ENCODE measurements around the gene CDKAL1.

DNA sequence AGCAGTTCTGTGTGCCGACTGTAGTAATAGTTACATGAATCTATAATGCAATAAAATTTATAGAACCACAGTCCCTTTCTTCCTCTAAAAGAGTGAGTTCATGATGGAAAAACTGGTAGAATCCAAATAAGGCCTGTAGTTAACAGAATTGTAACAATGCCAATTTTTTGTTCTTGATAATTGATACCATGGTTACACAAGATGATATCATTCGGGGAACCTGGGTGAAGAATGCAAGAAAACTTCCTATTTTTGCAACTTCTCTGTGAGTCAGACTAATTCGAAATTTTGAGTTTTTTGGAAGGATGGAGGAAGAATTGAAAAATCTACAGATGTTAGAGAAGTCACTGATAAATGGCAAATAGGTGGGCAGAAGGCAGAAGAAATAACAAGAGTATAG is 381.8 kb downstream of the CDKAL1 start:
- TF ChIP-seq, protein P1, sequence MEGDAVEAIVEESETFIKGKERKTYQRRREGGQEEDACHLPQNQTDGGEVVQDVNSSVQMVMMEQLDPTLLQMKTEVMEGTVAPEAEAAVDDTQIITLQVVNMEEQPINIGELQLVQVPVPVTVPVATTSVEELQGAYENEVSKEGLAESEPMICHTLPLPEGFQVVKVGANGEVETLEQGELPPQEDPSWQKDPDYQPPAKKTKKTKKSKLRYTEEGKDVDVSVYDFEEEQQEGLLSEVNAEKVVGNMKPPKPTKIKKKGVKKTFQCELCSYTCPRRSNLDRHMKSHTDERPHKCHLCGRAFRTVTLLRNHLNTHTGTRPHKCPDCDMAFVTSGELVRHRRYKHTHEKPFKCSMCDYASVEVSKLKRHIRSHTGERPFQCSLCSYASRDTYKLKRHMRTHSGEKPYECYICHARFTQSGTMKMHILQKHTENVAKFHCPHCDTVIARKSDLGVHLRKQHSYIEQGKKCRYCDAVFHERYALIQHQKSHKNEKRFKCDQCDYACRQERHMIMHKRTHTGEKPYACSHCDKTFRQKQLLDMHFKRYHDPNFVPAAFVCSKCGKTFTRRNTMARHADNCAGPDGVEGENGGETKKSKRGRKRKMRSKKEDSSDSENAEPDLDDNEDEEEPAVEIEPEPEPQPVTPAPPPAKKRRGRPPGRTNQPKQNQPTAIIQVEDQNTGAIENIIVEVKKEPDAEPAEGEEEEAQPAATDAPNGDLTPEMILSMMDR (IDR thresholded peaks at IDR 0.05; ENCODE audit: control extremely low read depth in 1 of 3, insufficient read depth in 1 of 3, low read depth in 1 of 3, low read length in 3 of 3) = no peak
- TF ChIP-seq POLR2A (IDR thresholded peaks at IDR 0.05; ENCODE audit: control extremely low read depth in 1 of 2, low read depth in 2 of 2, low read length in 2 of 2) = no peak
- no peak for TF ChIP-seq BRCA1 (IDR thresholded peaks at IDR 0.05; ENCODE audit: low read depth, low read length)
- TF ChIP-seq RNF2 (IDR thresholded peaks at IDR 0.05; ENCODE audit: borderline replicate concordance, low read depth, low read length, missing control alignments, poor library complexity, severe bottlenecking) = no peak
- TF ChIP-seq RXRA (IDR thresholded peaks at IDR 0.05; ENCODE audit: insufficient read depth, low read depth, low read length) = no peak
- no peak for TF ChIP-seq POLR2AphosphoS5 (IDR thresholded peaks at IDR 0.05; ENCODE audit: low read depth, low read length)
- TF ChIP-seq CREB1 (IDR thresholded peaks at IDR 0.05) = no peak
- no peak for TF ChIP-seq JUND (IDR thresholded peaks at IDR 0.05; ENCODE audit: low read length)
- TF ChIP-seq EZH2 (IDR thresholded peaks at IDR 0.05; ENCODE audit: low read depth, low read length, severe bottlenecking) = no peak
- no peak for TF ChIP-seq TBP (IDR thresholded peaks at IDR 0.05; ENCODE audit: low read depth, low read length)
- no peak for TF ChIP-seq HDAC6 (IDR thresholded peaks at IDR 0.05; ENCODE audit: low read depth, low read length)
- no peak for TF ChIP-seq EP300 (IDR thresholded peaks at IDR 0.05; ENCODE audit: borderline replicate concordance in 1 of 2, low read depth in 2 of 2, low read length in 2 of 2)
- TF ChIP-seq, protein P2, sequence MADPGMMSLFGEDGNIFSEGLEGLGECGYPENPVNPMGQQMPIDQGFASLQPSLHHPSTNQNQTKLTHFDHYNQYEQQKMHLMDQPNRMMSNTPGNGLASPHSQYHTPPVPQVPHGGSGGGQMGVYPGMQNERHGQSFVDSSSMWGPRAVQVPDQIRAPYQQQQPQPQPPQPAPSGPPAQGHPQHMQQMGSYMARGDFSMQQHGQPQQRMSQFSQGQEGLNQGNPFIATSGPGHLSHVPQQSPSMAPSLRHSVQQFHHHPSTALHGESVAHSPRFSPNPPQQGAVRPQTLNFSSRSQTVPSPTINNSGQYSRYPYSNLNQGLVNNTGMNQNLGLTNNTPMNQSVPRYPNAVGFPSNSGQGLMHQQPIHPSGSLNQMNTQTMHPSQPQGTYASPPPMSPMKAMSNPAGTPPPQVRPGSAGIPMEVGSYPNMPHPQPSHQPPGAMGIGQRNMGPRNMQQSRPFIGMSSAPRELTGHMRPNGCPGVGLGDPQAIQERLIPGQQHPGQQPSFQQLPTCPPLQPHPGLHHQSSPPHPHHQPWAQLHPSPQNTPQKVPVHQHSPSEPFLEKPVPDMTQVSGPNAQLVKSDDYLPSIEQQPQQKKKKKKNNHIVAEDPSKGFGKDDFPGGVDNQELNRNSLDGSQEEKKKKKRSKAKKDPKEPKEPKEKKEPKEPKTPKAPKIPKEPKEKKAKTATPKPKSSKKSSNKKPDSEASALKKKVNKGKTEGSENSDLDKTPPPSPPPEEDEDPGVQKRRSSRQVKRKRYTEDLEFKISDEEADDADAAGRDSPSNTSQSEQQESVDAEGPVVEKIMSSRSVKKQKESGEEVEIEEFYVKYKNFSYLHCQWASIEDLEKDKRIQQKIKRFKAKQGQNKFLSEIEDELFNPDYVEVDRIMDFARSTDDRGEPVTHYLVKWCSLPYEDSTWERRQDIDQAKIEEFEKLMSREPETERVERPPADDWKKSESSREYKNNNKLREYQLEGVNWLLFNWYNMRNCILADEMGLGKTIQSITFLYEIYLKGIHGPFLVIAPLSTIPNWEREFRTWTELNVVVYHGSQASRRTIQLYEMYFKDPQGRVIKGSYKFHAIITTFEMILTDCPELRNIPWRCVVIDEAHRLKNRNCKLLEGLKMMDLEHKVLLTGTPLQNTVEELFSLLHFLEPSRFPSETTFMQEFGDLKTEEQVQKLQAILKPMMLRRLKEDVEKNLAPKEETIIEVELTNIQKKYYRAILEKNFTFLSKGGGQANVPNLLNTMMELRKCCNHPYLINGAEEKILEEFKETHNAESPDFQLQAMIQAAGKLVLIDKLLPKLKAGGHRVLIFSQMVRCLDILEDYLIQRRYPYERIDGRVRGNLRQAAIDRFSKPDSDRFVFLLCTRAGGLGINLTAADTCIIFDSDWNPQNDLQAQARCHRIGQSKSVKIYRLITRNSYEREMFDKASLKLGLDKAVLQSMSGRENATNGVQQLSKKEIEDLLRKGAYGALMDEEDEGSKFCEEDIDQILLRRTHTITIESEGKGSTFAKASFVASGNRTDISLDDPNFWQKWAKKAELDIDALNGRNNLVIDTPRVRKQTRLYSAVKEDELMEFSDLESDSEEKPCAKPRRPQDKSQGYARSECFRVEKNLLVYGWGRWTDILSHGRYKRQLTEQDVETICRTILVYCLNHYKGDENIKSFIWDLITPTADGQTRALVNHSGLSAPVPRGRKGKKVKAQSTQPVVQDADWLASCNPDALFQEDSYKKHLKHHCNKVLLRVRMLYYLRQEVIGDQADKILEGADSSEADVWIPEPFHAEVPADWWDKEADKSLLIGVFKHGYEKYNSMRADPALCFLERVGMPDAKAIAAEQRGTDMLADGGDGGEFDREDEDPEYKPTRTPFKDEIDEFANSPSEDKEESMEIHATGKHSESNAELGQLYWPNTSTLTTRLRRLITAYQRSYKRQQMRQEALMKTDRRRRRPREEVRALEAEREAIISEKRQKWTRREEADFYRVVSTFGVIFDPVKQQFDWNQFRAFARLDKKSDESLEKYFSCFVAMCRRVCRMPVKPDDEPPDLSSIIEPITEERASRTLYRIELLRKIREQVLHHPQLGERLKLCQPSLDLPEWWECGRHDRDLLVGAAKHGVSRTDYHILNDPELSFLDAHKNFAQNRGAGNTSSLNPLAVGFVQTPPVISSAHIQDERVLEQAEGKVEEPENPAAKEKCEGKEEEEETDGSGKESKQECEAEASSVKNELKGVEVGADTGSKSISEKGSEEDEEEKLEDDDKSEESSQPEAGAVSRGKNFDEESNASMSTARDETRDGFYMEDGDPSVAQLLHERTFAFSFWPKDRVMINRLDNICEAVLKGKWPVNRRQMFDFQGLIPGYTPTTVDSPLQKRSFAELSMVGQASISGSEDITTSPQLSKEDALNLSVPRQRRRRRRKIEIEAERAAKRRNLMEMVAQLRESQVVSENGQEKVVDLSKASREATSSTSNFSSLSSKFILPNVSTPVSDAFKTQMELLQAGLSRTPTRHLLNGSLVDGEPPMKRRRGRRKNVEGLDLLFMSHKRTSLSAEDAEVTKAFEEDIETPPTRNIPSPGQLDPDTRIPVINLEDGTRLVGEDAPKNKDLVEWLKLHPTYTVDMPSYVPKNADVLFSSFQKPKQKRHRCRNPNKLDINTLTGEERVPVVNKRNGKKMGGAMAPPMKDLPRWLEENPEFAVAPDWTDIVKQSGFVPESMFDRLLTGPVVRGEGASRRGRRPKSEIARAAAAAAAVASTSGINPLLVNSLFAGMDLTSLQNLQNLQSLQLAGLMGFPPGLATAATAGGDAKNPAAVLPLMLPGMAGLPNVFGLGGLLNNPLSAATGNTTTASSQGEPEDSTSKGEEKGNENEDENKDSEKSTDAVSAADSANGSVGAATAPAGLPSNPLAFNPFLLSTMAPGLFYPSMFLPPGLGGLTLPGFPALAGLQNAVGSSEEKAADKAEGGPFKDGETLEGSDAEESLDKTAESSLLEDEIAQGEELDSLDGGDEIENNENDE (IDR thresholded peaks at IDR 0.05; ENCODE audit: insufficient replicate concordance, low read length) = no peak
- TF ChIP-seq, protein P3, sequence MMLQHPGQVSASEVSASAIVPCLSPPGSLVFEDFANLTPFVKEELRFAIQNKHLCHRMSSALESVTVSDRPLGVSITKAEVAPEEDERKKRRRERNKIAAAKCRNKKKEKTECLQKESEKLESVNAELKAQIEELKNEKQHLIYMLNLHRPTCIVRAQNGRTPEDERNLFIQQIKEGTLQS (IDR thresholded peaks at IDR 0.05; ENCODE audit: insufficient read depth, low read depth, low read length) = no peak

Measured in H1 (cell line).